Epithelial cell of esophagus (primary cell): Measurements from ENCODE around the gene ENG.

Experiments
- DNase-seq: peaks from one replicate; pipeline ENCODE4 v3.0.0; 2010; ENCODE audit warnings: low read depth
- H3K4me3 ChIP-seq: 2 replicates; pipeline ENCODE4 v1.5.1; 2011; ENCODE audit warnings: mild to moderate bottlenecking, low read length, control low read depth
- TF ChIP-seq, protein P1 (sequence below): IDR thresholded peaks from 2 replicates; pipeline ENCODE4 v1.5.1; 2011; ENCODE audit warnings: low read depth, mild to moderate bottlenecking, low read length, control low read depth, inconsistent platforms; ENCODE audit not compliant: insufficient read depth; ENCODE audit errors: missing control alignments

ENG gene

DNA sequence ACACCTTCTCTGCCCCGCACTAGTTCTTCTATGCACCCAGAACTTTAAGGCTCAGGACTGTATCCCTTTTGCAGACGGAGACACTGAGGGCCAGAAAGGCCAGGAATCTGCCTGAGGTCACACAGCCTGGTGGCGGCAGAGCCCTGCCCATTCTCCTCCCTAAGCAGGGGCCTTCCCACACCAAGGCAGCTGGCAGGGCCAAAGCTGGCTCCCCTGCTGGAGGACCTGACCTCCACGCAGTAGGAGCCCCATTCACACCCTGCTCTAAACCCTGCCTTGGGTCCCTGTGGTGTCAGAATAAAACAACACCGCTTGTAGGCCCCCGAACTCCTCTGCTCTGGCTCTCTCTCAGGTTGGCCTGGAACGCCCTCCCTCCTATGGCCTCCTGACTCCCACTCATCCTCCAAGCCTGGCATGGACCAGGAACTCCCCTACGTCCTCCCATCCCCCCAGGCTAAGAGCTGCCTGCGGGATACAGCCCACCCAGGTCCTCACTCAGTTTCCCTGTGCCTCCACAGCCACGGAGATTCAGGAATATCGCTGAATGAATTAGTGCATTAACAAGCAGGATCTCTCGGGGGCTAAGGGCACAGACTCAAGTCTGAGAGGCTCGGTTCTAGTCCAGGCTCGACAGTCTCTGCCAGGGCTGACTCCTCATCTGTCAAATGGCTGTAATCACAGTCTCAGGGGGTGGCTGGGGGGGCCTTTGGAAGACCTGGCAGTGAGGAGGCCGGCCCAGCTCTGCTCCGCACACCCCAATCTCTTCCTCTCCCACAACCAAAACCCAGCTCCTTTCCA, 42.1 kb upstream of the ENG start:
- no peak for DNase-seq
- TF ChIP-seq, protein P1, sequence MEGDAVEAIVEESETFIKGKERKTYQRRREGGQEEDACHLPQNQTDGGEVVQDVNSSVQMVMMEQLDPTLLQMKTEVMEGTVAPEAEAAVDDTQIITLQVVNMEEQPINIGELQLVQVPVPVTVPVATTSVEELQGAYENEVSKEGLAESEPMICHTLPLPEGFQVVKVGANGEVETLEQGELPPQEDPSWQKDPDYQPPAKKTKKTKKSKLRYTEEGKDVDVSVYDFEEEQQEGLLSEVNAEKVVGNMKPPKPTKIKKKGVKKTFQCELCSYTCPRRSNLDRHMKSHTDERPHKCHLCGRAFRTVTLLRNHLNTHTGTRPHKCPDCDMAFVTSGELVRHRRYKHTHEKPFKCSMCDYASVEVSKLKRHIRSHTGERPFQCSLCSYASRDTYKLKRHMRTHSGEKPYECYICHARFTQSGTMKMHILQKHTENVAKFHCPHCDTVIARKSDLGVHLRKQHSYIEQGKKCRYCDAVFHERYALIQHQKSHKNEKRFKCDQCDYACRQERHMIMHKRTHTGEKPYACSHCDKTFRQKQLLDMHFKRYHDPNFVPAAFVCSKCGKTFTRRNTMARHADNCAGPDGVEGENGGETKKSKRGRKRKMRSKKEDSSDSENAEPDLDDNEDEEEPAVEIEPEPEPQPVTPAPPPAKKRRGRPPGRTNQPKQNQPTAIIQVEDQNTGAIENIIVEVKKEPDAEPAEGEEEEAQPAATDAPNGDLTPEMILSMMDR, result no peak
- H3K4me3 ChIP-seq, result no peak overlapping the region

DNA sequence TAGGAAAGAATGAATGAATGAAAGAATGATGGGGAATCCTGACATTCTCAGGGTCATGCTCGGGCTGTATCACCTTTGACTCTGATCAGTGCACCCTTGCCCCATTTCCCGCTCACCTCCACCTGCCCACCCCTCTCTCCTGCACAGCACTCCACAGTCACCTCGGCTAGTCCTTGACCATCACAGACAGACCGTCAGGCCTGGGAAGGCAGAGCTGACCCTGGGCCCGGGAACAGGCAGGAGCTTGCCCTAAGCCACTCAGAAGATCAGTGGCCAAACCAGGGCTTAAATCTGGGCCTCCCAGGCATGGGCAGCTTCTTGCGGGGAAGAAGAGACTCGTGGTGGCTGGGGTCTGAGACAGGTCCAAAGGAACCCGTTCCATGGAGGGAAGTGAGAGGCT, 41.4 kb upstream of the ENG start:
- no peak overlapping the region for H3K4me3 ChIP-seq
- TF ChIP-seq, protein P1, result no peak

DNA sequence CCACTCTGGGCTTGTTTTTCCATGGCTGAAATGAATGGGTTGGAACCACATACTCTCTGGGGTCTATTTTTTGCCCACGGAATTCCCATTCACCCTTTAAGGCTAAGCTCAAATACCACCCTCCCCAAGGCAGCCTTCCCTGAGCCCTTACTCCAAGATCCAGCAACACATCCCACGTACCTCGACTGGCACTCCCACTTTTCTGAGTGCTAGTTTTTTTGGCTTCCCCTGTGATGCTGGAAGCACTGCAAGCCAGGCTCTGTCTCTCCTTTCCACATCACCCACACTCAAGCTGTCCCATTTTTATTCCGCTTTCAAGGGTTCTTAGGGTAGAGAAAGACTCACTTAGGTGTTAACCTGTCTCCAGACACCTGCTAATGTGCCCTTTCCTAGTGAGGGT, 38.9 kb upstream of the ENG start:
- H3K4me3 ChIP-seq, result no peak overlapping the region
- TF ChIP-seq, protein P1, result no peak
- DNase-seq, result no peak

More for the DNA sequence above, 41.4 kb upstream of the ENG start:
- no peak for DNase-seq

DNA sequence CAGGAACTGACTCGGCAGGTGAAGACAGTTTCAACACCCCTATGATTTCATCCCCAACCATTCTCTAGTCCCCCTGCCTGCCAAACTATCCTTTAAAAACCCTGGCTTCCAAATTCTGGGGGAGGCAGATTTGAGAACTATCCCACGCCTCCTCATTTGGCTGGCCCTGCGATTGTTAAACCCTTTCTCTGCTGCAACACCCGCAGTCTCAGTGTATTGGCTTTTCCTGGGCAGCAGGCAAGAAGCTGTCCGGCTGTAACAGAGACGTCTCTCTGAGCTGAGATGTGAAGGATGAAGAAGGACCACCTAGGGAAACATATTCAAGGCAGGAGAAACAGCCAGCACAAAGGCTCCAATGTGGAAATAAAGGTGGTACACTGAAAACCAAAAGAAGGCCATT, 38.4 kb upstream of the ENG start:
- H3K4me3 ChIP-seq, result no peak overlapping the region
- DNase-seq, result no peak
- TF ChIP-seq, protein P1, result no peak

DNA sequence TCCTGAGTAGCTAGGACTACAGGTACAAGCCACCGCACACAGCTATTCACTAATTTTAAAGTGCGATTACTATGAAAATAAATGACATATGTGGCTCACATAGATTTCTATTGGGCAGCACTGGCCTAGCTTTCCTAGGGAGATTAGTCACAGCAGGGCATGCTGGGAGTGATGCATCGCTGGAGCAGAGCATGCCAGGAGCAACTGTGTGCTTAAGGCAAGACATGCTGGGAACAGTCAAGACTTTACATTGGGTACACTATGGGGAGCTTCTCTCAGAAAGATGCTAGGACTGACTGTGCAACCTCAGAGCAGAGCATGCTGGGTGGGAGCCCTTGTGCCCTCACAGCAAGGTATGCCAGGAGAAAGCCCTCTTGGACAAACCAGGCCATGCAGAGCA, 35.6 kb upstream of the ENG start:
- DNase-seq, result no peak
- TF ChIP-seq, protein P1, result no peak
- no peak overlapping the region for H3K4me3 ChIP-seq

DNA sequence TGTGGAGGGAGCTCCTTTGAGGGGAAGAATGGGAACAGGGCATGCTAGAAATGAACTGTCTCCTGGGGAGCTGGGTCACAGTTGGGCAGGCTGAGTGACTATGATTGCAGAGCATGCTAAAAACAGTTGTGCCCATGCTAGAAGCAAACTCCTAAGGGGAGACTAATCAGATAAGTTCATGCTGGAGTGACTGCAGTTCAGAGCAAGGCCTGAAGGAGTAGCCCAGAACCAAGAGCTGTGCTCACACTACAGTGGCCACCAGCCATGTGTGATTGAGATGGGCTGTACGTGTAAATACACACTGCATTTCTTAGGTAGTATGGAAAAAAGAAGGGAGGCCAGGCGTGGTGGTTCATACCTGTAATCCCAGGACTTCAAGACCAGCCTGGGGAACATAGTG, 33.3 kb upstream of the ENG start:
- TF ChIP-seq, protein P1, result no peak
- no peak overlapping the region for H3K4me3 ChIP-seq
- no peak for DNase-seq
